Peyer's patch (tissue), 4 donors: ENCODE data around the gene AKAP11. TPM values are rescaled to one million over a fixed set of nuclear protein-coding genes. Genes with fewer than 3 reads are reported as not detected.

Experiments
- DNase-seq, 3 donors: peaks; one replicate each; pipeline ENCODE4 v3.0.0-alpha.2; 2017 to 2019
- H3K27ac ChIP-seq, 4 donors: fragments of 200-600 bp; sonication (generic); one replicate each; pipeline ENCODE4 v1.5.1; 2016 to 2019
- H3K27me3 ChIP-seq, 2 donors: fragments of 200-600 bp; sonication (generic); one replicate each; pipeline ENCODE4 v1.5.1; 2019
- H3K36me3 ChIP-seq, 3 donors: fragments of 200-600 bp; sonication (generic); one replicate each; pipeline ENCODE4 v1.5.1; 2016 to 2019
- H3K4me1 ChIP-seq, 4 donors: fragments of 200-600 bp; sonication (generic); one replicate each; pipeline ENCODE4 v1.5.1; 2016 to 2019
- H3K4me3 ChIP-seq, 4 donors: fragments of 200-600 bp; sonication (generic); 1 replicate in 3 of 4; 2 replicates in 1 of 4; pipeline ENCODE4 v1.5.1; 2016 to 2019; ENCODE audit warnings: mild to moderate bottlenecking in 1 of 4
- H3K9me3 ChIP-seq, 4 donors: fragments of 200-600 bp; sonication (generic); one replicate each; pipeline ENCODE4 v1.5.1; 2016 to 2019; ENCODE audit warnings: mild to moderate bottlenecking in 1 of 4
- CTCF ChIP-seq, 6 experiments: fragments of 450-650 bp in 4 of 6; fragments of 200-600 bp in 2 of 6; sonication (generic) in 1 of 6; IDR thresholded peaks; one replicate each; pipeline ENCODE4 v1.5.1; 2017 to 2019; ENCODE audit warnings: antibody characterized with exemption in 6 of 6, mild to moderate bottlenecking in 3 of 6, moderate library complexity in 1 of 6
- POLR2A ChIP-seq, 2 donors: fragments of 450-650 bp; IDR thresholded peaks; one replicate each; pipeline ENCODE4 v1.5.1; 2017; ENCODE audit warnings: antibody characterized with exemption in 2 of 2, mild to moderate bottlenecking in 2 of 2, moderate library complexity in 2 of 2
- total RNA-seq, 4 donors: library from RNA; depleted of rRNA; stranded (reverse); fragments of >200 nt; gene quantifications; one replicate each; pipeline ENCODE4 v1.1.0, GENCODE V29; 2016

Gene AKAP11
- total RNA-seq, 4 donors from 2014 or later, result 16.5 to 38.8 (median 22.2) TPM

GRCh38 chr13:42280537-42280936 is 8.6 kb downstream of the AKAP11 start:
- H3K27me3 ChIP-seq, result no peaks in the 10 kb centered on the region
- H3K9me3 ChIP-seq, result no peaks in the 10 kb centered on the region
- no peak overlapping the region for H3K4me3 ChIP-seq
- no peak for TF ChIP-seq POLR2A (IDR thresholded peaks at IDR 0.05)
- no peak for TF ChIP-seq CTCF (IDR thresholded peaks at IDR 0.05)
- no peak overlapping the region for H3K27ac ChIP-seq
- no peaks in the 10 kb centered on the region for H3K36me3 ChIP-seq
- peaks cover 0 to 4% (median 1%) of the 10 kb centered on the region in 4 donors for H3K4me1 ChIP-seq
- no peak for DNase-seq

- no peak for DNase-seq
- Histone ChIP-seq H3K4me1 (peaks cover 0 to 4% (median 0%) of the 10 kb centered on the region in 4 donors), H3K27me3 (no peaks in the 10 kb centered on the region), H3K4me3 (no peak overlapping the region), H3K9me3 (no peaks in the 10 kb centered on the region), H3K36me3 (peaks cover 0 to 18% (median 2%) of the 10 kb centered on the region in 3 donors), H3K27ac (no peak overlapping the region)
- TF ChIP-seq CTCF (IDR thresholded peaks at IDR 0.05) (no peak), POLR2A (IDR thresholded peaks at IDR 0.05) (no peak)
Measured at GRCh38 chr13:42283574-42283973, 11.6 kb downstream of the AKAP11 start.

GRCh38 chr13:42284068-42284467 is 12.1 kb downstream of the AKAP11 start:
- TF ChIP-seq CTCF (IDR thresholded peaks at IDR 0.05) (no peak), POLR2A (IDR thresholded peaks at IDR 0.05) (no peak)

GRCh38 chr13:42298392-42298791 is 26.4 kb downstream of the AKAP11 start:
- Histone ChIP-seq H3K27me3 (no peaks in the 10 kb centered on the region), H3K9me3 (no peaks in the 10 kb centered on the region), H3K4me1 (no peaks in the 10 kb centered on the region), H3K4me3 (no peak overlapping the region), H3K36me3 (peaks cover 0 to 69% (median 8%) of the 10 kb centered on the region in 3 donors), H3K27ac (no peak overlapping the region)
- no peak for DNase-seq
- no peak for TF ChIP-seq CTCF (IDR thresholded peaks at IDR 0.05)

More at GRCh38 chr13:42284068-42284467, 12.1 kb downstream of the AKAP11 start:
- no peaks in the 10 kb centered on the region for H3K27me3 ChIP-seq
- H3K4me1 ChIP-seq, result peaks cover 0 to 4% (median 0%) of the 10 kb centered on the region in 4 donors
- H3K36me3 ChIP-seq, result peaks cover 0 to 23% (median 3%) of the 10 kb centered on the region in 3 donors
- DNase-seq, result no peak
- H3K27ac ChIP-seq, result no peak overlapping the region
- no peaks in the 10 kb centered on the region for H3K9me3 ChIP-seq
- H3K4me3 ChIP-seq, result no peak overlapping the region

GRCh38 chr13:42305503-42305902 is 33.6 kb downstream of the AKAP11 start:
- Histone ChIP-seq H3K9me3 (no peaks in the 10 kb centered on the region), H3K27me3 (no peaks in the 10 kb centered on the region), H3K4me1 (no peaks in the 10 kb centered on the region), H3K36me3 (peaks cover 0 to 37% (median 1%) of the 10 kb centered on the region in 3 donors), H3K4me3 (no peak overlapping the region), H3K27ac (no peak overlapping the region)
- no peak for TF ChIP-seq CTCF (IDR thresholded peaks at IDR 0.05)
- TF ChIP-seq POLR2A (IDR thresholded peaks at IDR 0.05), result no peak
- DNase-seq, result no peak

GRCh38 chr13:42307461-42307860 is 35.5 kb downstream of the AKAP11 start:
- DNase-seq, result no peak
- H3K27me3 ChIP-seq, result no peaks in the 10 kb centered on the region
- no peak overlapping the region for H3K4me3 ChIP-seq
- TF ChIP-seq POLR2A (IDR thresholded peaks at IDR 0.05), result no peak
- no peak for TF ChIP-seq CTCF (IDR thresholded peaks at IDR 0.05)
- H3K4me1 ChIP-seq, result no peaks in the 10 kb centered on the region
- H3K36me3 ChIP-seq, result peaks cover 0 to 25% (median 0%) of the 10 kb centered on the region in 3 donors
- H3K9me3 ChIP-seq, result no peaks in the 10 kb centered on the region
- no peak overlapping the region for H3K27ac ChIP-seq
